ENCODE measurements around the gene CNKSR2. TPM values are rescaled to one million over a fixed set of nuclear protein-coding genes. Genes with fewer than 3 reads are reported as not detected.
A peak's percentile ranks its signal among the peaks of the same experiment; 100 is the strongest.

CNKSR2 gene
- total and polyA plus RNA-seq, 2 experiments from 2014 or later = 0.14 to 0.76 TPM

DNA sequence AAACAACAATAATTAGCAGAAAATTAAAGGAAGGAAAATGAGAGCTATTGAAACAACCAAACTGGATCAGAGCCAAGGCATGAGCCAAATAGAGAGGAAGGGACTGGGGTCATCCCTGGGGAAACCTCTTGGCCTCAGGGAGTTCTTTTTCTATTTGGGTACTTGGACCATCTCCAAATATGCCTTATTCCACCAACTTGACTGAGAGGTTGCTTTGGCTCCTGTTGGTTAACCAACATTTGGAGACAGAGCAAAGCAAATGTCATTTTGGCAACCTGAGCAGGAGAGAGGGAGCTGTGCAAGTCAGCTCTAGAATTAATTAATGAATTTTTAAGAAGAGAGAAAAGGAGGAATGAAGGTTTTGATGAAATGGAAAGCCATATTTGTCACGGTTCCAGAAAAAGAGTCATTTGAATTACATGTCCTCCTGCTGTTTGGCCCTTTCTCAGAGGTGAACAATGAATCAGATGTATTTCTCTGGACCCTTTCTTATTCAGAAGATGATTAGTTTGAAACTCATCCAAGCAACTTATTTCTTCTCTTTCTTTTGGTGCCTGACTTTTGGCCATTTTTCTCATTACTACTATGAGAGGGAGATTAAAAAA lies 119.1 kb downstream of the CNKSR2 start:
- Histone ChIP-seq H3K9ac (no peak overlapping the region), H3K4me3 (no peak overlapping the region), H3F3A (ENCODE audit: insufficient read depth) (0 out of 2 replicates have a peak, but pooled peaks cover 7% of the 10 kb centered on the region), H3K79me2 (ENCODE audit: insufficient read depth) (no peaks in the 10 kb centered on the region), H2AFZ (no peak overlapping the region), H3K9me2 (ENCODE audit: insufficient read depth) (no peaks in the 10 kb centered on the region), H3K9me3 (ENCODE audit: low read depth) (no peaks in the 10 kb centered on the region), H3K4me2 (ENCODE audit: unreplicated experiment) (no peak overlapping the region), H3K27ac (no peak overlapping the region), H3K27me3 (replicated peaks; ENCODE audit: insufficient read depth) (no peaks in the 10 kb centered on the region), H3K36me3 (ENCODE audit: low read depth) (no peaks in the 10 kb centered on the region), H3K4me1 (ENCODE audit: insufficient read depth) (peaks cover 9% of the 10 kb centered on the region), H4K20me1 (ENCODE audit: insufficient read depth) (no peaks in the 10 kb centered on the region)
- TF ChIP-seq EZH2 (IDR thresholded peaks at IDR 0.05; ENCODE audit: insufficient read depth, poor library complexity, severe bottlenecking) (no peak), EZH2phosphoT487 (IDR thresholded peaks at IDR 0.05; ENCODE audit: insufficient read depth, low read depth) (no peak)
- peak; percentile 59 for DNase-seq
- 33 to 40% methylated on average over 1 of the region's 1 CpG for WGBS, 2 experiments (ENCODE audit: low coverage in 1 of 2, low lambda C conversion rate in 2 of 2, missing lambda C conversion rate in 2 of 2)
- in situ Hi-C loops (cut with MboI) = no loop called here

- Histone ChIP-seq H4K20me1 (ENCODE audit: insufficient read depth) (no peaks in the 10 kb centered on the region), H3K9me2 (ENCODE audit: insufficient read depth) (no peaks in the 10 kb centered on the region), H3K36me3 (ENCODE audit: low read depth) (no peaks in the 10 kb centered on the region), H3K9ac (no peak overlapping the region), H3K27me3 (replicated peaks; ENCODE audit: insufficient read depth) (no peaks in the 10 kb centered on the region), H3K4me1 (ENCODE audit: insufficient read depth) (no peaks in the 10 kb centered on the region), H3K27ac (no peak overlapping the region), H3K9me3 (ENCODE audit: low read depth) (no peaks in the 10 kb centered on the region), H3K4me3 (no peak overlapping the region), H3F3A (ENCODE audit: insufficient read depth) (no peaks in the 10 kb centered on the region), H3K4me2 (ENCODE audit: unreplicated experiment) (no peak overlapping the region), H3K79me2 (ENCODE audit: insufficient read depth) (no peaks in the 10 kb centered on the region), H2AFZ (no peak overlapping the region)
- in situ Hi-C loops (cut with MboI) = no loop called here
- DNase-seq = no peak
- no peak for TF ChIP-seq EZH2 (IDR thresholded peaks at IDR 0.05; ENCODE audit: insufficient read depth, poor library complexity, severe bottlenecking)
- no peak for TF ChIP-seq EZH2phosphoT487 (IDR thresholded peaks at IDR 0.05; ENCODE audit: insufficient read depth, low read depth)
- WGBS, 2 experiments (ENCODE audit: low coverage in 1 of 2, low lambda C conversion rate in 2 of 2, missing lambda C conversion rate in 2 of 2) = 100% methylated on average over 3 of the region's 3 CpGs
These were observed 129.4 kb downstream of the CNKSR2 start for GRCh38 chrX:21503593-21503992.

DNA sequence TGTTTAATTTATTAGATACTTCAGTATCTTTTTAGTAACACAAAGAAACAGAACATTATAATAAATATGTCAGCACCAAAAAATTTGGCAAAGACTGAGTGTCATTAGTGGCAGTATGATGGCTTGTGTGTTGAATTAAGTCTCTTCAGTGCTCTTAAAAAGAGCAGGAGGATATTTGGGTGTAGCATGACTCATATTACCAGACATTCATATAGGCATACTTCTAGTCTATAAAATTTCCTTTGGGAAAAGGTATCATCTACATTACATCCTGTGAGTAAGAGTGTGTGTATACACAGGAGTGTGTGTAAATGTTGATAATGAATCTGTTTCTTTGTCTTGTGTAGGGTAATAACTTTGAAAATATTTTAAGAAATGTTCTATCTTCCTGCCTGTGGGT lies 135.7 kb downstream of the CNKSR2 start:
- peaks cover 12% of the 10 kb centered on the region for H3K4me1 ChIP-seq (ENCODE audit: insufficient read depth)
- no peak overlapping the region for H3K9ac ChIP-seq
- peak; percentile 18 for DNase-seq
- 0 out of 2 replicates have a peak, but pooled peaks cover 6% of the 10 kb centered on the region for H3F3A ChIP-seq (ENCODE audit: insufficient read depth)
- TF ChIP-seq EZH2 (IDR thresholded peaks at IDR 0.05; ENCODE audit: insufficient read depth, poor library complexity, severe bottlenecking) (no peak), EZH2phosphoT487 (IDR thresholded peaks at IDR 0.05; ENCODE audit: insufficient read depth, low read depth) (0 out of 2 replicates have a peak, but pooled peaks have one; percentile 31)
- in situ Hi-C loops (cut with MboI) = no loop called here
- no peak overlapping the region for H2AFZ ChIP-seq
- H3K9me2 ChIP-seq (ENCODE audit: insufficient read depth) = no peaks in the 10 kb centered on the region
- H3K79me2 ChIP-seq (ENCODE audit: insufficient read depth) = no peaks in the 10 kb centered on the region
- no peaks in the 10 kb centered on the region for H3K9me3 ChIP-seq (ENCODE audit: low read depth)
- no peaks in the 10 kb centered on the region for H3K27me3 ChIP-seq (replicated peaks; ENCODE audit: insufficient read depth)
- H3K4me2 ChIP-seq (ENCODE audit: unreplicated experiment) = no peak overlapping the region
- no peaks in the 10 kb centered on the region for H4K20me1 ChIP-seq (ENCODE audit: insufficient read depth)
- no peaks in the 10 kb centered on the region for H3K36me3 ChIP-seq (ENCODE audit: low read depth)
- no peak overlapping the region for H3K4me3 ChIP-seq
- no peak overlapping the region for H3K27ac ChIP-seq

DNA sequence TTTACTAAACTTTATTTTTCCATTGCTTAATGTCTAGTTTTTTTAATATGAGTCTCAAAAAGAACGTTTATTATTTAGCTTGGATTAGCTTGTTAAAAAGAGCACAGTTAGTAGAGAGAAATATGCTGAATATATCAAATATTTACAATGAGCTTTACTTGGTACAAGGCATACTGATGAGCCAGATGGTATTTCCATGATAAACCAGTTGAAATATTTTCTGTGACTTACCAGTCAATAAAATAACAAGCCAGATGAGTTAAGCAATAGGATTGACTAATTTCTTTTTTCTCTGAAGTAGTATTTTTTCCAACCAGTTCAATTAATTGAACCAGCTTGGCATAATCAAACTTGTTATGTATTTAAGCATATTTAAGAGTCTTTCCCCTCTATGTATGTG lies 149.8 kb downstream of the CNKSR2 start:
- Histone ChIP-seq H3K27ac (no peak overlapping the region), H4K20me1 (ENCODE audit: insufficient read depth) (no peaks in the 10 kb centered on the region), H3F3A (ENCODE audit: insufficient read depth) (no peaks in the 10 kb centered on the region), H3K4me1 (ENCODE audit: insufficient read depth) (peaks cover 19% of the 10 kb centered on the region), H3K9me2 (ENCODE audit: insufficient read depth) (no peaks in the 10 kb centered on the region), H3K9ac (no peak overlapping the region), H3K27me3 (replicated peaks; ENCODE audit: insufficient read depth) (no peaks in the 10 kb centered on the region), H3K79me2 (ENCODE audit: insufficient read depth) (no peaks in the 10 kb centered on the region), H3K9me3 (ENCODE audit: low read depth) (no peaks in the 10 kb centered on the region), H3K36me3 (ENCODE audit: low read depth) (no peaks in the 10 kb centered on the region), H2AFZ (no peak overlapping the region), H3K4me2 (ENCODE audit: unreplicated experiment) (no peak overlapping the region), H3K4me3 (no peak overlapping the region)
- TF ChIP-seq EZH2 (IDR thresholded peaks at IDR 0.05; ENCODE audit: insufficient read depth, poor library complexity, severe bottlenecking) (no peak), EZH2phosphoT487 (IDR thresholded peaks at IDR 0.05; ENCODE audit: insufficient read depth, low read depth) (no peak)
- DNase-seq = peak; percentile 36
- 0 to 19% methylated on average over 1 of the region's 1 CpG for WGBS, 2 experiments (ENCODE audit: low coverage in 1 of 2, low lambda C conversion rate in 2 of 2, missing lambda C conversion rate in 2 of 2)
- in situ Hi-C loops (cut with MboI) = no loop called here

DNA sequence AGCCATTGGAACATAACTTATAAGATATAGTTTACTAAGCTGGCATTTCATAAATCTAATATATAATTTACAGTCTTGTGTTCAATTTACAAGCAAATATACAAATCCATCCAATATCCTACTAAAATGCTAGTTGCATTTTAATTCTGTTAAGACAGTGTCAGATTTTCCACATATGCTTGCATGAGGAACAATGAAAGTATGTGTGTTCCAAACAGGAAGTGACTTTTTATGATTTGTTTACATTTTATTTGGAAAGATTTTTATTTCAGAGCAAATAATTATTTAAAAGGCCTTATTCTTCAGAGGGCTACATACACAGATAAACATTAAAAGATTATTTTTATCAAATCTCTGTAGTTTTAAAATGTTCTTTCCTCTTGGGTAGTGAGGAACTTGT lies 153.9 kb downstream of the CNKSR2 start:
- peak; percentile 60 for DNase-seq
- Histone ChIP-seq H3K79me2 (ENCODE audit: insufficient read depth) (no peaks in the 10 kb centered on the region), H4K20me1 (ENCODE audit: insufficient read depth) (no peaks in the 10 kb centered on the region), H3K4me1 (ENCODE audit: insufficient read depth) (peaks cover 19% of the 10 kb centered on the region), H3K9ac (no peak overlapping the region), H3K9me2 (ENCODE audit: insufficient read depth) (no peaks in the 10 kb centered on the region), H3K27me3 (replicated peaks; ENCODE audit: insufficient read depth) (no peaks in the 10 kb centered on the region), H3K4me3 (no peak overlapping the region), H3K9me3 (ENCODE audit: low read depth) (no peaks in the 10 kb centered on the region), H3K27ac (no peak overlapping the region), H3K36me3 (ENCODE audit: low read depth) (no peaks in the 10 kb centered on the region), H3F3A (ENCODE audit: insufficient read depth) (no peaks in the 10 kb centered on the region), H2AFZ (peak overlapping the region; percentile 67), H3K4me2 (ENCODE audit: unreplicated experiment) (peak overlapping the region; percentile 17)
- in situ Hi-C loops (cut with MboI) = no loop called here
- TF ChIP-seq EZH2phosphoT487 (IDR thresholded peaks at IDR 0.05; ENCODE audit: insufficient read depth, low read depth) = no peak
- no peak for TF ChIP-seq EZH2 (IDR thresholded peaks at IDR 0.05; ENCODE audit: insufficient read depth, poor library complexity, severe bottlenecking)

All from GM23248 (cell line).